Stimulated activated CD8-positive, alpha-beta memory T cell treated with anti-CD3 and anti-CD28 coated beads, Interleukin-12 subunit alpha, Interleukin-12 subunit beta, amount 100 ng/mL, for 1 hour (primary cell): ENCODE results near the gene ABCB1.
"Not testable (repeated sequence)": the region's sequence is repeated elsewhere in the genome, so short reads cannot be mapped to it uniquely, and the experiment has no call there.

Source experiments
- DNase-seq: peaks from one replicate; pipeline ENCODE4 v3.0.0-alpha.2; 2020; ENCODE audit warnings: low read depth

The ABCB1 gene

GRCh38 chr7:87473192-87473591 is 127.5 kb downstream of the ABCB1 start:
- no peak for DNase-seq

GRCh38 chr7:87471473-87471872 is 129.2 kb downstream of the ABCB1 start:
- no peak for DNase-seq

GRCh38 chr7:87469204-87469603 is 131.5 kb downstream of the ABCB1 start:
- not testable (repeated sequence) for DNase-seq

GRCh38 chr7:87465534-87465880 is 135.2 kb downstream of the ABCB1 start:
- DNase-seq = not testable (repeated sequence)

- DNase-seq = not testable (repeated sequence)
Measured at GRCh38 chr7:87464830-87465533, 135.7 kb downstream of the ABCB1 start.

GRCh38 chr7:87463982-87464381 is 136.7 kb downstream of the ABCB1 start:
- DNase-seq = no peak

- not testable (repeated sequence) for DNase-seq
Measured at GRCh38 chr7:87460444-87460843, 140.2 kb downstream of the ABCB1 start.

- no peak for DNase-seq
Measured at GRCh38 chr7:87459941-87460340, 140.7 kb downstream of the ABCB1 start.

- no peak for DNase-seq
Measured at GRCh38 chr7:87458148-87458547, 142.5 kb downstream of the ABCB1 start.

GRCh38 chr7:87456247-87456646 is 144.4 kb downstream of the ABCB1 start:
- DNase-seq = no peak
